Gastroesophageal sphincter (tissue), 3 donors: Measurements from ENCODE around the gene RIOK2.

ENCODE experiments used
- POLR2A ChIP-seq, 2 donors: fragments of 450-650 bp; IDR thresholded peaks; one replicate each; pipeline ENCODE4 v1.6.1; 2017; ENCODE audit warnings: antibody characterized with exemption in 2 of 2, mild to moderate bottlenecking in 2 of 2, moderate library complexity in 1 of 2
- TF ChIP-seq, protein P1 (sequence below), 4 experiments: fragments of 200-600 bp in 2 of 4; fragments of 450-650 bp in 2 of 4; sonication (generic) in 1 of 4; IDR thresholded peaks; one replicate each; pipeline ENCODE4 v1.5.1; 2017 to 2019; ENCODE audit warnings: antibody characterized with exemption in 4 of 4, mild to moderate bottlenecking in 2 of 4, moderate library complexity in 2 of 4

DNA sequence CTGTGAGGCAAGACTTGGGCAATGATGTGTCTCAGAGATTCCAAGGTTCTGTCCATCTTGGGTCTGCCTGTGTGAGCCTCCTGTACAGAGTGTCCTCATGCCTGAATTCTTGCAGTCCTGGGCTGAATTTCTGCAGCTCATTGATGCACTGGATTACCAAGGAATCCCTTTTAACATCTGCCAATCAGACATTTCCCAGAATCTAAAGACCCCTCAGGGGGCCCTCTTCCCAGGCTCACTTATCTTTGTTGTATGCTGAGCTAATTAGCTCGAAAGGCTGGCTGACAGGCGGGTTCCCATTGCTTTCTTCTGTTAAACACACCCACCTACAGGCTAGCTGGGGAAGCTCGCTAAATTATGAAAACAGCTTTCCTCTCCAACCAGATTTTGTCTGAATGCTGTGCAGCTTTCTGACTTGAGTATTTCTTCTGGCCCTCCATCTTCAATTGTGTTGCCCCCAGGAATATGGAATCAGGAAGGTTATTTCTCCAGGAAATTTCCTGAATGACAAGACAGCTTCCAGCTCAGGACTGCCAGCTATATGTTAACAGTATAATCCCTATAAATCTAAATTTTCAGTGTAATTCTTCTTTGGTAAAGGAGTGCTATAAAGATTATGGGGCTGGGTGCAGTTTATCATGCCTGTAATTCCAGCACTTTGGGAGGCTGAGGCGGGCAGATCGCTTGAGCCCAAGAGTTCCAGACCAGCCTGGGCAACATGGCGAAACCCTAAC is 40.4 kb downstream of the RIOK2 start, which contains the start of gene LIX1:
- TF ChIP-seq, protein P1, sequence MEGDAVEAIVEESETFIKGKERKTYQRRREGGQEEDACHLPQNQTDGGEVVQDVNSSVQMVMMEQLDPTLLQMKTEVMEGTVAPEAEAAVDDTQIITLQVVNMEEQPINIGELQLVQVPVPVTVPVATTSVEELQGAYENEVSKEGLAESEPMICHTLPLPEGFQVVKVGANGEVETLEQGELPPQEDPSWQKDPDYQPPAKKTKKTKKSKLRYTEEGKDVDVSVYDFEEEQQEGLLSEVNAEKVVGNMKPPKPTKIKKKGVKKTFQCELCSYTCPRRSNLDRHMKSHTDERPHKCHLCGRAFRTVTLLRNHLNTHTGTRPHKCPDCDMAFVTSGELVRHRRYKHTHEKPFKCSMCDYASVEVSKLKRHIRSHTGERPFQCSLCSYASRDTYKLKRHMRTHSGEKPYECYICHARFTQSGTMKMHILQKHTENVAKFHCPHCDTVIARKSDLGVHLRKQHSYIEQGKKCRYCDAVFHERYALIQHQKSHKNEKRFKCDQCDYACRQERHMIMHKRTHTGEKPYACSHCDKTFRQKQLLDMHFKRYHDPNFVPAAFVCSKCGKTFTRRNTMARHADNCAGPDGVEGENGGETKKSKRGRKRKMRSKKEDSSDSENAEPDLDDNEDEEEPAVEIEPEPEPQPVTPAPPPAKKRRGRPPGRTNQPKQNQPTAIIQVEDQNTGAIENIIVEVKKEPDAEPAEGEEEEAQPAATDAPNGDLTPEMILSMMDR (IDR thresholded peaks at IDR 0.05), result peak; percentile 8 to 59 (median 42)
- TF ChIP-seq POLR2A (IDR thresholded peaks at IDR 0.05), result no peak
